ENCODE data around the gene BLMH.

- no peak for TF ChIP-seq CTCF (conservative IDR thresholded peaks at IDR 0.05; ENCODE audit: low read depth, low read length)
- no peak for TF ChIP-seq EZH2 (IDR thresholded peaks at IDR 0.05; ENCODE audit: borderline replicate concordance, low read depth, low read length, poor library complexity, severe bottlenecking)
These were observed 6.0 kb upstream of the BLMH start for GRCh38 chr17:30297715-30298114.

Data from A673 (cell line).